GM21526 (cell line): Measurements from ENCODE around the gene IFI27L2.
"Not testable (repeated sequence)": the region's sequence is repeated elsewhere in the genome, so short reads cannot be mapped to it uniquely, and the experiment has no call there.

Source experiments
- ATAC-seq: cut with Tn5 transposase; IDR thresholded peaks from one replicate; pipeline ENCODE4 v1.9.1; 2021; ENCODE audit warnings: moderate library complexity; ENCODE audit not compliant: unreplicated experiment, low FRiP score

Gene IFI27L2, protein sequence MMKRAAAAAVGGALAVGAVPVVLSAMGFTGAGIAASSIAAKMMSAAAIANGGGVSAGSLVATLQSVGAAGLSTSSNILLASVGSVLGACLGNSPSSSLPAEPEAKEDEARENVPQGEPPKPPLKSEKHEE

DNA sequence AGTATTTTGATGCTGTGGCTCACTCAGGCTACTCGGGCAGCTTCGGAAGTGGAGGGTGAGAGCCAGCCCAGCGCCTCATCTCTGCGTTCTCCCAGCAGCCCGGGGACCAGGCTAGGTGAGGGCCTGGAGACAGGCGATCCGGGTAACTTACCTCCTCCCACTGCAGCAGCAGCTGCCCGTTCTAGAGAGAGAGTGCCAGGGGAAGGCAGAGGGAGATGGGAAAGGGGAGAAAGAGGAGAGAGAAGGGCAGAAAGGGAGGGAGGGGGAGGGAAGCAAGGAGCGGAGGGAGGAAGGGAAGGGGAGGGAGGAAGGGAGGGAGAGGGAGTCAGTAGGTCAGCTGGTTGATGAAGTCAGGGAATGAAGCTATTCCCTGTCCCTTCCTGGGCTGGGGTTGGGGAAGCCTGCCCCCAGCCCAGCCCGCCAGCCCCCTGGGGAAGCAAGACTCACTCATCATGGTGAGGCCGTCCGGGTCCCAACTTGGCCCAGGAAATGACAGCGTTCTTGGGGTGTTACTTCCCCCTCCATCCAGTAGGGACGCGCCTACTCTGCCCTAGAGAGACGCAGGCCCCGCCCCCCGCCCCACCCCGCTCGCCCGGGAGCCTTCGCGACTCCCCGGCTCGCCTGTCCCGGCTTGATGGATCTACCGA is at the start of gene IFI27L2:
Gene IFI27L2 (minus strand): TSS at position 494 of the 647 bp plus-strand sequence. CDS start 40 bp downstream, at position 454.
- peak; percentile 95 for ATAC-seq

- ATAC-seq = no peak
These were observed 48.4 kb upstream of the IFI27L2 start for GRCh38 chr14:94177806-94178205.

DNA sequence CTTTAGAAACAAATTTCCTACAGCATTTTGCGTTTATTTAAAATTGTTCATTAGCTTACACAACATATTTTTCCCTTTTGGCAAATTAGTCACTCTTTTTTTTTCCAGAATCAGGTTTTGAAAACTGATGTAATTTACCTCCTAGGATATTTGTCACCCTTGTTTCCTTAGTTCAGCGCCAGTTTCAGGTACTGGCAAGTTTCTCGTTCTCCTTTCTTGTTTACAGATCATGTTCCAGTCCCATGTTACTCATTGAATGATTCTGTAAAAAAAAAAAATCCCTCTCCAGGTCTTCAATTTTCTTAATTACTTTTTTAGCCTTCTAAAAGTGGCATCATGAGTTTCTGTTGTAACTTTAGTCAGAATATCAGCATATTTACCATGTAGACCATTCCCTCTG is 47.4 kb upstream of the IFI27L2 start:
- no peak for ATAC-seq

- ATAC-seq = no peak
These were observed 46.3 kb upstream of the IFI27L2 start for GRCh38 chr14:94175747-94176146.

DNA sequence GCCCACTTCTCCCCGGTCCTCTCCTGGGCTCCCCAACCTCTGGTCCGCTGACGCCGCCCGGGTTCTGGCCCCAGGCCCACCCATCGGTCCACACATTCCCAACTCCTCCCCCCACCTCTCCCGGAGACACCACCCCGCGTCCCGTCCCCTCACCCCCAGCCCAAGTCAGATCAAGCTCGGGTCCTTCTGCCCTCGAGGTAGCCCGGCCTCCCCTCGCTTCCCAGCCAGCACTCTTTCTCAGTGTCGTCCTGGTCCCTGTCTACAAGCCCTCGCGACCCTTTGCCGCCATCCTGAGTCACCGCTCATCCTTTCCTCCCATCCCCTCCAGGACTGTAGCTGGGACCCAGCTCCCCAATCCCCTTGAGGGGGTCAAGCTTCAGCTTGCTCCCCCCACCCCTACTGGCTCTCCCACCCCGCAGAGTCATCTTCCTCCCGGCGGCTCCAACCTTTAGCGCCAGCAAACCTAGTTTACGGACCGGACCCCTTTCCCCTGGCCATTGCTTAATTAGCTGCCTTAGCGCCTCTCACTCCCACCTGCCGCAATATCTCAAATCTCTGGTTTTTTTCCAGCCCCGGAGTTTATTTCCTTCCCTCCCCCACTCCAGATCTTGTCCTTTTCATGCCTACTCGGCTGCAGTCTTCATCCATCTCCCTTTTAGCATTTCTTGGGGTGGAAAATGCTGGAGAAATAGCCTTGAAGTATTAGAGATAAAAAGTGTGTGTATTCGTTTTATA is 45.8 kb upstream of the IFI27L2 start:
- no peak for ATAC-seq

DNA sequence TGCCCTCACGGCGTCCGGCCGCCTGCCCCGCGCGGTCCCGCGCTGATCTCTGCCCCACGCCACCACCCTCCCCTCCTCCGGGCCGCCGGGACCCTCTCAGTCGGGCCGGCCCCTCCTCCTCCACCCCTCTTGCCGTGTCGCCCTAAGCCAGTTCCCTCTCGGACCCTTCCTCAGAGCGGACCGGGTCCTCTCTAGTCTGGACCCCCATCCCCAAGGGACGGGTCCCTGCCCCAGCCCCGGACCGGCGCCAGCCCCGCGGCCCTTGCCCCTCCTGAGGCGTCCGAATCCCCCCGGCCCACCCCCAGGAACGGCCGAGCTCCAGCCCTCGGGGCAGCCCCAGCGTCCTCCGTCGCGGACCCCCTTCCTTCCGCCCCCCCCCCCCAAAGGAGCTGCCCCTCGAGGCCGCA is 45.2 kb upstream of the IFI27L2 start:
- ATAC-seq = no peak

DNA sequence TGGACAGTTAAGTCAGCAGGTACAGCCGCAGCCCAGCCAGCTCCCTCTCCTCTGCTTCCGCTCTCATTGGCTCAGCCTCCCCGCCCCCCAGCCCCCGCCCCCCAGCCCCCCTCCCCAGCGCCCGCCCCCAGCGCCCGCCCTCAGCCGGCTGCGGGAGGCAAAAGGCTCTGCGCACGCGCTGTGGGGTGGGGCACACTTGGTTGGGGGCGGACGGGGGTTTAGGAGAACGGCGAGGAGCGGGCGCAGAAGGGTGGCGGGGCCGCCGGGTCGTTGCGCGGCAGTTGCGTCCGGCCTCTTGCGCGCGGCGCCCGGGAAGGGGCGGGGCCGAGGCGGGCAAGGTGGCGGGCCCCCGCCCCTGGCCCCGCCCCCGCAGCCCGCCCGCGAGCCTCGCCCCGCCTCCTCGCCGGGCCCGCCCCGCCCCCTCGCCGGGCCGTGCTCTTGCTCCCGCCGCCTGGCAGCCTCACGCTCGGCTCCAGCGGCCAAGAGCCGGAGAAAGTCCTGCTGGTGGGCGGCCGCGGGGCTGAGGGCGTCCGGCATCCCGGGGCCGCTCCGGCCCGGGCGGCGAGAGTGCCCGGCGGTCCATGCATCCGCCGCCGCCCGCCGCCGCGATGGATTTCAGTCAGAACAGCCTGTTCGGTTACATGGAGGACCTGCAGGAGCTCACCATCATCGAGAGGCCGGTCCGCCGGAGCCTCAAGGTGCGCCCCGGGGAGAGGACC is 44.6 kb upstream of the IFI27L2 start, which contains the start of gene PPP4R4:
Gene PPP4R4 (plus strand): TSS at position 438 of the 719 bp plus-strand sequence. CDS start 144 bp downstream, at position 582.
- ATAC-seq = peak; percentile 77

DNA sequence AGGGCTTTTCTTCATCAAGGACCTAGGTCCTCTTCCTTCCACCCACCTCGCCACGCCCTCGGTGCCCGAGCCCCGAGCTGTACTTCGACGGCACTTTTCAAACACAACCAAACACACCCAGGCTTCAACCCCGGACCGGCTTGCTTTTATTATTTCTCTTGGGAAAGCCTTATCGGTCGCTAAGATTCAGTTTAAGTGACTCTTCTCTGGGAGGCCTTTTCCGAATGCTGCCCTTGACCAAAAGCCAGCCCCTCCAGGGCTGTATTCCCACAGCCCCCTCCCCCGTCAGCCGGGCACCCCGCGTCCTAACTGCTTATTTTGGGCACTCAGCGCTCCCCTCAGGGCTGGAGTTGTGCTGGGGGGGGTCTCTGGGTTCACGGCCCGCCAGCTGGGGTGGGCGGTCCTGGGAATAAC is 44.1 kb upstream of the IFI27L2 start:
- peak; percentile 10 for ATAC-seq

DNA sequence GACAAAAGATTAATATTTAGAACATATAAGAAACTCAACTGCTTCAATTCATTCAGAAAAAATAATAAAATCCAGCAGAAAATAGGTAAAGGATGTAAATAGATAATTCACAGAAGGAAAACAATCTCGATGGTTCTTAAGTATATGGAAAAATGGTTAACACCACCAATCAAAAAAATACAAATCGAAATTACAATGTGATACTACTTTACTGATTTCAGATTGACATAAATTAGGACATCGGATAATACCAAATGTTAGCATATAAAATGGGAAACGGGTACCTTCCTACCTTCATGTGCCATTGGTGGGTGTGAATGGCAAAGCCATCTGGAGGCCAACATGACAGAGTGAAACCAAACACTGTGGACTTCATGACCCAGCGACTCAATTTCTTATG is 43.1 kb upstream of the IFI27L2 start:
- ATAC-seq = no peak

- no peak for ATAC-seq
These were observed 41.8 kb upstream of the IFI27L2 start for GRCh38 chr14:94171208-94171607.

DNA sequence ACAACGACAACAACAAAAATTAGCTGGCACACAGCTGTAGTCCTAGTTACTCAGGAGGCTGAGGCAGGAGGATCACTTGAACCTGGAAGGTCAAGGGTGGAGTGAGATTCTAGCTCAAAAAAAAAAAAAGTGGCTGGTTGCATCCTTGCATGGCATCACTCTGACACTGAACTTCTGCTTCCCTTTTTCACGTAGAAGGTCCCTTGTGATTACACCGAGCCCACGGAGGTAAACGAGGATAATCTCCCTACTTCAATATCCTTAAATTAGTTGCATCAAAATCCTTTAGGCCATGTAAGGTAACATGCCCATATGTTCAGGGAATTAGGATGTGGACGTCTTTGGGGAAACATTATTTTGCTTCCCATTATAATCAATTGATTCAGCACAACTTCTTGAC is 40.7 kb upstream of the IFI27L2 start:
- no peak for ATAC-seq

DNA sequence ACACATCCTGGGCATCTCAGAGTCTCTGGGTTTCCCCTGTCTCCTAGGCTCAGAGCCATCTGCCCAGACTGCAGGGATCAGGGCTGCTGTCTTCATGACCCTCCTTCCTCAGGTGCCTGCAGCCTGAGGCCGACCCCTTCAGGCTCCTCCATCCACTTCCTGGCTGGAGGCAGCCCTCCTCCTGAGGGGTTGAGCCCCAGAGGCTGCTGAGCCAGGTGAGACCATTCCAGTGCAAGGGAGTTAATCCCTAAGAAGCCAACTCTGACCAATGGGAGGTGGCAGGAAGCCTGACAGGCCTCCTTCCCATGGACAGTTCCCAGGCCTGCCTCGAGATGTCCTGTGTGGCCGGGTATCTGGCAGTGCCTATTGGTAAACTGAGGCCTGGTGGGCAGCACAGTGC is 36.3 kb upstream of the IFI27L2 start:
- no peak for ATAC-seq

- ATAC-seq = no peak
These were observed 35.5 kb upstream of the IFI27L2 start for GRCh38 chr14:94164685-94165431.

GRCh38 chr14:94163796-94164195 is 34.4 kb upstream of the IFI27L2 start:
- ATAC-seq = no peak

- no peak for ATAC-seq
These were observed 33.1 kb upstream of the IFI27L2 start for GRCh38 chr14:94162466-94162865.

- ATAC-seq = no peak
These were observed 32.6 kb upstream of the IFI27L2 start for GRCh38 chr14:94161981-94162380.

DNA sequence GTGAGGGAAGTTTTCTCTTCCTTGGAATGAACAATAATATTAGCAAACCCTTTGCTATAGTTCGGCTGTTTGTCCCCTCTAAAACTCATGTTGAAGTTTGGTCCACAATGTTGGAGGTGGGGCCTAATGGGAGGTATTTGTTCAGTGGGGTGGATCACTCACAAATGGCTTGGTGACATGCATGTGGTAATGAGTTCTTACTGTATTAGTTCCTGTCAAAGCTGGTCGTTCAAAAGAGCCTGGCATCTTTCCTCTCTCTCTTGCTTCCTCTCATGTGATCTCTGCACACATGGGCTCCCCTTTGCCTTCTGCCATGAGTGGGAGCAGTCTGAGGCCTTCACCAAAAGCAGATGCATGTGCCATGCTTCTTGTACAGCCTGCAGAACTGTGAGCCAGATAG is 31.7 kb upstream of the IFI27L2 start:
- ATAC-seq = no peak

DNA sequence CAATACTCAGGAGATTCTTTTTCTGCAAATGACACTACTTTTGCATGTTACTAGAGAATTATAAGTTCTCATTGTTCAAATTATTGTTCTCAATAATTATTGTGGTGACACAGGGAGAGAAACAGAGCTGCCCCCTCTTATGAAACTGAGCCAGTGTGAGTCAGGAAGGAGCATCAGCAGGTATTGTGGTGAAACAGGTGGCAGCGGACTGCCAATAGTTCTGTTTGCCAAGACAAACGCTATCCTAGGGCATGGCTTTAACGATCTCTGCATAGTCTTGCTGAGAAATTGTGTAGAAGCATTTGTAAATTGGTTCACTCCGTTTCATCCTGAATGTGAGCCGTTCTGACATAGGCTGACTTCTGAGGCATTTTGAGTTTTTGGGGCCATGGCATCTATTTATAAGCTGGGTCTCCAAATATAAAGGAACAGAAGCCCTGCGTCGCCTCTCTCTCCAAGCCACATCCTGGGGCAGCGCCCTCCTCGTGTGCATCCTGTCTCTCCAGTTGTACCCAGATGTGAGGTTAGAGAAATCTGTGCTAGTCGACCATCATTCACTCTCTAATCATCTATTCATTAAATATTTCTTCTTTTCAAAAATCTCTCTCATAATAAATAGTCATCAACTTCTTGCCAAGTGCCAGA is 29.0 kb upstream of the IFI27L2 start:
- ATAC-seq = no peak

- no peak for ATAC-seq
These were observed 27.8 kb upstream of the IFI27L2 start for GRCh38 chr14:94157197-94157596.

DNA sequence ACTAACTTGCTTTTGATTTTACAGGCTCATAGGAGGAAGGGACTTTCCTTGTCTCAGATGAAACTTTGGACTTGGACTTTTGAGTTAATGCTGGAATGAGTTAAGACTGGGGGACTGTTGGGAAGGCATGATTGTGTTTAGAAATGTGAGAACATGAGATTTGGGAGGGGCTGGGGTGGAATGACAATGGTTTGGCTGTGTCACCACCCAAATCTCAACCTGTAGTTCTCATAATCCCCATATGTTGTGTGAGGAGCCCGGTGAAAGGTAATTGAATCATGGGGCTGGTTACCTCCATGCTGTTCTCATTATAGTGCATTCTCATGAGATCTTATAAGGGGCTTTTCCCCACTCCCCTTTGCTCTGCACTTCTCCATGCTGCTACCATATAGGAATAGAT is 26.7 kb upstream of the IFI27L2 start:
- ATAC-seq = not testable (repeated sequence)
